Measurements from ENCODE around the gene FMN2.

FMN2 gene

DNA sequence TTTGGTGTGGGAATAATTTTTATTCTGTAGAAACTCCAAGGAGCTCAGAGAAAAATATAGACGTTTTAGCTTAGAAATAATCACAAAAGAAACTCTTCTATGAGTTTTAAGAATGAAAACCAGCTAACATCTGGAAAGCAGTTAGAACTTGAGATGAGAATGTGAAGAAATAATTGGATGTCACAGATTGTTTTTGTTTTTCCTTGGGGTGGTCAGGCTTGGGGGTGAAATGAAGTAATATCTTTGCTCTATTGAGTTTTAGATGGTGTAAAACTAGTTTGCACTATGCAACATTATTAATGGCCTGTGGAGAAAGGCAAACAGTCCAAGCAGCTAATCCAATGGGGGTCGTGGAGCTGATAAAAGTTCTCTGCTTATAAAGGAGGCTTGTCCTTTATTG is 101.2 kb downstream of the FMN2 start:
- DNase-seq (ENCODE audit: low read depth in 1 of 2, low spot score in 1 of 2) = no peak

- DNase-seq (ENCODE audit: low read depth in 1 of 2, low spot score in 1 of 2) = no peak
These were observed 102.0 kb downstream of the FMN2 start for GRCh38 chr1:240193679-240194078.

DNA sequence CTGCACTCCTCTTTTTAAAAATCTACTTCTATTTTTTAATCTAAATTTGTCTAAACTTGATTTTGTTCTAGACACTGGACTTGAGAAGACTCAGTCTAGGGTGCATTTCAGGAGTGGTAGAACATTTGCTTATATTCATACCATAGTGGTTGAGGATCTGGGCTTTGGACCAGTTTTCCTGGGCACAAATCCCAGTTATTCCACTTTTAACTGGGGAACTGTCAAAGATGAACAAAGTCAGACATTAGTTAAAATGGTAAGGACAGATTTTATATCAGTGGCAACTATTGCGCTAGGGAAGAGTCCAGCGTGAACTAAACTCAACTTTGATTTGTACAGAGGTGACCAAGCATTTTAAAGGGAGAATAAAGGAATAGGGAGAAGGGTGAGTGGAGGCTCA is 102.4 kb downstream of the FMN2 start:
- no peak for DNase-seq (ENCODE audit: low read depth in 1 of 2, low spot score in 1 of 2)

DNA sequence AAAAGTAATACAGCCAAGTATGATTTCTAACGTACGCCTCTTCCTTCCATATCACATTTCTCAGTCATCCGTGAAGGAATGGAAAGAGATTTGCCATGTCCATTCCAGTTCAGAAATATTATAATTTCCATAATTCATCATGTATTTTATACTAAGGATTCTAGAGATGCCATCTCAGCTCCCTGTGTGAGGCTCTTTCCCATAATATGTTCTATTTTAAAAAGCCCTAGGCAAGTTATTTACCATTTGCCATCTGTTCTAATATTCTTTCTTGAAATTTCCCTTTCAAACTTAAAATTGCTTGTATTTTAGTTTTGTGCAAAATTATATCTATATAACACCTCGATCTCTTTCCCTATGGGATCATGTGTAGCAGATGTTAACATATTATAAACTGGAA is 106.7 kb downstream of the FMN2 start:
- no peak for DNase-seq (ENCODE audit: low read depth in 1 of 2, low spot score in 1 of 2)

- no peak for DNase-seq (ENCODE audit: low read depth in 1 of 2, low spot score in 1 of 2)
These were observed 108.3 kb downstream of the FMN2 start for GRCh38 chr1:240199758-240200645.

DNA sequence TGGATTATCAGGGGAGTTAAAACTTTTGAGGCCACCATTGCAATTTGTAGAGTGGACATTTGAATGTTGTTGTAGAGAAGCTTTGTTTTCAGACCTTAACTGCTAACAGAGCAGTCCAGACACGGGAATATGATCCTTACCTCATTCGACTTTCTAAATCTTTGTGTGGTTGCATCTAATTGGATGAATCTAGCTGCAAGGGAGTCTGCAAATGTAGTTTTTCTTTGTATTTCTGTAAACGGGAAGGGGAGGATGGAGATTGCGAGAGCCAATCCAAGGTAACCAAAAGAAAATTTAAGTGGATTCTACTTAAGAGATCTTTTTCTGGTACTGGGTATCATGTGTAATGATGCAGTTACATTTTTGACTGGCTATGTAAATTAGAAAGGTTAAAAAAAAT is 110.2 kb downstream of the FMN2 start:
- DNase-seq (ENCODE audit: low read depth in 1 of 2, low spot score in 1 of 2) = no peak

DNA sequence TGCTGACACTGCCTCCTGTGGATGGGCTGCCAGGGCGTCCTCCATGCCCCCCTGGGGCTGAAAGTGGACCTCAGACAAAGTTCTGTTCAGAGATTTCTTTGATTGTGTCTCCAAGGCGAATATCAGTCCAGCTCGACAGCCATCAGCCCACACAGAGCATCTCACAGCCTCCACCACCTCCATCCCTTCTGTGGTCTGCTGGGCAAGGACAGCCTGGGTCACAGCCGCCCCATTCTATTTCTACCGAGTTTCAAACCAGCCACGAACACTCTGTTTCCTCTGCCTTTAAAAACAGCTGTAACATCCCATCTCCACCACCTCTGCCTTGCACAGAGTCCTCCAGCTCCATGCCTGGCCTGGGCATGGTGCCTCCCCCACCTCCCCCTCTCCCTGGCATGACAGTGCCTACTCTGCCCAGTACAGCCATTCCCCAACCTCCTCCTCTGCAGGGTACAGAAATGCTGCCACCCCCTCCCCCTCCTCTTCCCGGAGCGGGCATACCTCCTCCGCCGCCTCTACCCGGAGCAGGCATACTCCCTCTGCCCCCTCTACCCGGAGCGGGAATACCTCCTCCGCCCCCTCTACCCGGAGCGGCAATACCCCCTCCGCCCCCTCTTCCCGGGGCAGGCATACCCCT is 115.5 kb downstream of the FMN2 start:
- no peak for DNase-seq (ENCODE audit: low read depth in 1 of 2, low spot score in 1 of 2)

DNA sequence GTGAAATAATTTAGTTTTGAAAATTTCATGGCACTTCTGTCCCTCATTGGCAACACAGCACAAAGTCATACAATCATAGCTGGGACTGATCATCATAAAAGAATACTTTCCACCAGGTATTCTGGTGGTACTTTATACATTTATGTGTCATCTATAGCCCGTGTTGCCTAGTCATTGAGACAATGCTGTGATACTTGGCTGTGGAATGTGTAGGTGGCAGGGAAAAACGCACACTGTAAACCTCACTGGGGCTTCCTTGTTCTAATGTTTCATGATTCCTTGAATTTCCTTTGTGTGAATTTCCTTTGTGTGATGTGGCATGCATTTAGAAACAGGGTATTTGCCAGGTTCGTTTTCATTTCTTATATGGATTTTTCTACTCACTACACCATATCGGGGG is 118.3 kb downstream of the FMN2 start:
- no peak for DNase-seq (ENCODE audit: low read depth in 1 of 2, low spot score in 1 of 2)

GRCh38 chr1:240212556-240212955 is 120.9 kb downstream of the FMN2 start:
- DNase-seq (ENCODE audit: low read depth in 1 of 2, low spot score in 1 of 2) = no peak

- no peak for DNase-seq (ENCODE audit: low read depth in 1 of 2, low spot score in 1 of 2)
These were observed 125.7 kb downstream of the FMN2 start for GRCh38 chr1:240217403-240217802.

DNA sequence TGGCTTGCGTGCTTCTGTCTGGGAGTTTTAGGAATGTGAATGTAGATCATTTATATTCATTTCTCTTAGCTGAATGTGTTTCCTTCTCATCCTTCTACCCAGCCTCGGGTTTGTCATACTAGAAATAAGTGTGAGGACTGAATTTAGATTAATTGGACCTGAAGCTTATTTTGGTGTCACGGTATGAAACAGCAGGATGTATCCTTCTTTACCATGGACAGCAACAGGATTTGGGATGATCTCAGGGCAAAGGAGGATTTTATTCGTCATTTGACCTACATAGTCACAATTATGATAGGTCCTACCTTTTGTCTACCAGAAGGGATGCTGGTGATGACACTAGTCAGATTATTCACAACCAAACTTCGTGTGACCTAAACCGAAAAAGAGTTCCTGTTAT is 127.4 kb downstream of the FMN2 start:
- no peak for DNase-seq (ENCODE audit: low read depth in 1 of 2, low spot score in 1 of 2)

DNA sequence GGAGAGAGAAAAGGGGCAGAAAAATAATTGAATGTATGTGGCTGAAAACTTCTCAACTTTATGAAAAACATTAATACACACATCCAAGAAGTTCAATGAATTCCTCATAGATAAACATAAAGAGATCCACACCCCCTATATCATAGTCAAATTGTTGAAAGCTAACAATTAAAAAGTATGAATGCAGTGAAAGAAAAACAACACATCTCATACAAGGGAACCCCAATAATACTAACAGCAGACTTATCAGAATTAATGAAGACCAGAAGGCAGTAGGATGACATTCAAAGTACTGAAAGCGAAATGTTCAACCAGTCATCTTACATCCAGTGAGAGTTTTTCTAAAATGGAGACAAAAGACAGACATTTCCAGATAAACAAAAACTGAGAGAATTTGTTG is 134.4 kb downstream of the FMN2 start:
- DNase-seq (ENCODE audit: low read depth in 1 of 2, low spot score in 1 of 2) = no peak

- DNase-seq (ENCODE audit: low read depth in 1 of 2, low spot score in 1 of 2) = no peak
These were observed 139.1 kb downstream of the FMN2 start for GRCh38 chr1:240230816-240231215.

DNA sequence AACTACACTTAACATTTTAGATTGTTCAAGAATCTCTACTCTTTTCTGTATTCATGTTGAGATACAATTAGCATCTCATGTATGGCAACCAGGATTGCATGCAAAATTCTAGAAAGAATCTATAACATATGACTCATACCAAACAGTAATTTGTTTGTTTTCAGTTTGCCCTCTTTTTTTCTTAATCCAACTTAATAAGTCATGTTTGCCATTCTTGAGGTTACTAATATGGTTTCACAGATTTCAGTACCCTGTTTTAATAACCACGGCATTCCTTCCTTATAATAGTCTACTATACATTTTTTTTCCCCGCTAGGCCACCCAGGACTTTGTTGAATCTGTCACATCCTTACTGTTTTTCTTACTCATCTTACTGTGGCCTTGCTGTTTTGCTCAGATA is 140.8 kb downstream of the FMN2 start:
- no peak for DNase-seq (ENCODE audit: low read depth in 1 of 2, low spot score in 1 of 2)

GRCh38 chr1:240234485-240235210 is 143.0 kb downstream of the FMN2 start:
- DNase-seq (ENCODE audit: low read depth in 1 of 2, low spot score in 1 of 2) = no peak

GRCh38 chr1:240235521-240236288 is 144.0 kb downstream of the FMN2 start:
- DNase-seq (ENCODE audit: low read depth in 1 of 2, low spot score in 1 of 2) = no peak

GRCh38 chr1:240237305-240237721 is 145.6 kb downstream of the FMN2 start:
- DNase-seq (ENCODE audit: low read depth in 1 of 2, low spot score in 1 of 2) = no peak

- DNase-seq (ENCODE audit: low read depth in 1 of 2, low spot score in 1 of 2) = no peak
These were observed 147.6 kb downstream of the FMN2 start for GRCh38 chr1:240239309-240239708.

- no peak for DNase-seq (ENCODE audit: low read depth in 1 of 2, low spot score in 1 of 2)
These were observed 149.6 kb downstream of the FMN2 start for GRCh38 chr1:240241278-240241677.

DNA sequence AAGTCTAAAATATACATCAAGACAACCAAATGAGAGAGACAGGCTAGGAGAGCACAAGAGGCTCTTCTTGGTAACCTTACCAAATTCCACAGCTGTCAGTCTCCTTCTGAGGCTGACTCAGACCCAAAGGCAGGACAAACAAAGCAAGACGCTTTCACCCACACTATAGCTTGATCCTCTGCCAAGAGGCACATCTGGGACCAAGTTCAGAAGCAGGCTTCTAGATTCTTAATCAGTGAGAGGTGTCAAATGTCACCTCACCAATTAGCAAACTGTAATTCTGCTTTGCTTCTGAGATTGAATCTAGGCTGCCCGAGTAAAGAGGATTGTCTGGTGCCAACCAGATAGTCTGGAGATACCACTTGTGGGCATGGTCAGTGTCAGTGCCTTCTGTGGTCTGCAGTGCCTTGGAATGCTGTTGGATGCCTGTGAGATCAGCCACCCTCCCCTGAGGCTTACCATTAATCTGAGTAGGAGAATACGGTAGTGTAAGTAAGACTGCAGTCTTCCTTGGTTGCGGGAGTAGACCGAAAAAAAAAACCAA is 151.0 kb downstream of the FMN2 start:
- DNase-seq (ENCODE audit: low read depth in 1 of 2, low spot score in 1 of 2) = no peak

Data from activated CD4-positive, alpha-beta T cell treated with anti-CD3 and anti-CD28 coated beads, Interleukin-2, amount 50 U/mL, for 24 hours (primary cell).